Tibial nerve (tissue), 4 donors: ENCODE data around the gene CROCC2. TPM values are rescaled to one million over a fixed set of nuclear protein-coding genes. Genes with fewer than 3 reads are reported as not detected.

Experiments used
- DNase-seq, 2 donors: peaks; one replicate each; pipeline ENCODE4 v3.0.0-alpha.2; 2019; ENCODE audit warnings: low spot score in 2 of 2
- H3K27ac ChIP-seq, 4 donors: fragments of 200-600 bp; sonication (generic) in 3 of 4; one replicate each; pipeline ENCODE4 v1.5.1; 2017 to 2019; ENCODE audit warnings: mild to moderate bottlenecking in 1 of 4
- H3K27me3 ChIP-seq, 2 donors: fragments of 200-600 bp; sonication (generic) in 1 of 2; one replicate each; pipeline versions ENCODE4 v1.5.1 to v1.6.0; 2017 to 2019
- H3K36me3 ChIP-seq, 3 donors: fragments of 200-600 bp; sonication (generic); one replicate each; pipeline ENCODE4 v1.5.1; 2018 to 2019
- H3K4me1 ChIP-seq, 4 donors: fragments of 200-600 bp; sonication (generic) in 3 of 4; one replicate each; pipeline ENCODE4 v1.5.1; 2017 to 2019
- H3K4me3 ChIP-seq, 4 donors: fragments of 200-600 bp; sonication (generic) in 3 of 4; one replicate each; pipeline ENCODE4 v1.5.1; 2017 to 2019; ENCODE audit warnings: mild to moderate bottlenecking in 1 of 4, moderate library complexity in 1 of 4
- H3K9me3 ChIP-seq, 4 donors: fragments of 200-600 bp; sonication (generic) in 3 of 4; one replicate each; pipeline ENCODE4 v1.5.1; 2017 to 2019
- CTCF ChIP-seq, 5 experiments: fragments of 200-600 bp in 3 of 5; fragments of 450-650 bp in 2 of 5; sonication (generic) in 3 of 5; IDR thresholded peaks; one replicate each; pipeline ENCODE4 v1.5.1; 2016 to 2019; ENCODE audit warnings: antibody characterized with exemption in 5 of 5, mild to moderate bottlenecking in 3 of 5, moderate library complexity in 2 of 5
- EP300 ChIP-seq, 2 donors: sonication (generic); formaldehyde crosslinking; IDR thresholded peaks; one replicate each; pipeline ENCODE4 v1.6.1; 2017; ENCODE audit warnings: antibody characterized with exemption in 2 of 2, mild to moderate bottlenecking in 1 of 2
- POLR2A ChIP-seq, 2 donors: fragments of 450-650 bp; IDR thresholded peaks; one replicate each; pipeline ENCODE4 v1.6.1; 2017; ENCODE audit warnings: antibody characterized with exemption in 2 of 2, mild to moderate bottlenecking in 2 of 2, moderate library complexity in 2 of 2
- WGBS, 2 donors: methylation state at CpG; one replicate each; pipeline ENCODE4 v1.1.5; 2018; 5-methylcytosine and 5-hydroxymethylcytosine counted together
- total RNA-seq, 4 donors: library from RNA; depleted of rRNA; stranded (reverse); fragments of >200 nt; gene quantifications; one replicate each; pipeline ENCODE4 v1.1.0, GENCODE V29; 2016

Gene CROCC2
- total RNA-seq, 4 donors from 2014 or later = 0.44 to 1.2 TPM; not detected in 2

- no peaks in the 10 kb centered on the region for H3K36me3 ChIP-seq
- no peaks in the 10 kb centered on the region for H3K9me3 ChIP-seq
- peaks cover 5 to 97% (median 55%) of the 10 kb centered on the region in 4 donors for H3K4me1 ChIP-seq
- no peak overlapping the region for H3K4me3 ChIP-seq
- WGBS, 2 donors = 13% methylated on average over 25 to 28 of the region's 28 CpGs
- H3K27me3 ChIP-seq = no peaks in the 10 kb centered on the region
- TF ChIP-seq POLR2A (IDR thresholded peaks at IDR 0.05) (no peak), CTCF (IDR thresholded peaks at IDR 0.05) (no peak), EP300 (IDR thresholded peaks at IDR 0.05) (peak in 1 of 2 donors; percentile 53)
- H3K27ac ChIP-seq = peak overlapping the region in 3 of 4 donors; percentile 68 to 83 (median 74)
- peak; percentile 36 to 41 for DNase-seq
These were observed 54.3 kb downstream of the CROCC2 start for GRCh38 chr2:240960309-240960970.

GRCh38 chr2:240960971-240961876, 55.1 kb downstream of the CROCC2 start:
- Histone ChIP-seq H3K9me3 (no peaks in the 10 kb centered on the region), H3K4me3 (no peak overlapping the region), H3K4me1 (peaks cover 5 to 93% (median 53%) of the 10 kb centered on the region in 4 donors), H3K27me3 (no peaks in the 10 kb centered on the region), H3K27ac (peak overlapping the region; percentile 68 to 83 (median 72)), H3K36me3 (no peaks in the 10 kb centered on the region)
- no peak for TF ChIP-seq POLR2A (IDR thresholded peaks at IDR 0.05)
- TF ChIP-seq EP300 (IDR thresholded peaks at IDR 0.05) = no peak
- no peak for TF ChIP-seq CTCF (IDR thresholded peaks at IDR 0.05)
- DNase-seq = peak; percentile 11 to 13
- 57 to 70% methylated on average over 27 of the region's 27 CpGs for WGBS, 2 donors

- TF ChIP-seq POLR2A (IDR thresholded peaks at IDR 0.05) (no peak), EP300 (IDR thresholded peaks at IDR 0.05) (no peak), CTCF (IDR thresholded peaks at IDR 0.05) (no peak)
- DNase-seq = peak; percentile 4 to 15
- Histone ChIP-seq H3K36me3 (no peaks in the 10 kb centered on the region), H3K9me3 (no peaks in the 10 kb centered on the region), H3K27me3 (no peaks in the 10 kb centered on the region), H3K4me1 (peaks cover 5 to 86% (median 50%) of the 10 kb centered on the region in 4 donors), H3K27ac (peak overlapping the region; percentile 70 to 91 (median 83)), H3K4me3 (peak overlapping the region in 1 of 4 donors; percentile 20)
- WGBS, 2 donors = 21 to 23% methylated on average over 12 of the region's 12 CpGs
These were observed 55.8 kb downstream of the CROCC2 start for GRCh38 chr2:240961910-240962299.

- Histone ChIP-seq H3K9me3 (no peaks in the 10 kb centered on the region), H3K36me3 (no peaks in the 10 kb centered on the region), H3K27ac (peak overlapping the region; percentile 70 to 91 (median 83)), H3K4me1 (peaks cover 5 to 80% (median 48%) of the 10 kb centered on the region in 4 donors), H3K27me3 (no peaks in the 10 kb centered on the region), H3K4me3 (peak overlapping the region in 1 of 4 donors; percentile 20)
- peak; percentile 51 to 52 for DNase-seq
- WGBS, 2 donors = 12 to 21% methylated on average over 25 of the region's 29 CpGs
- TF ChIP-seq CTCF (IDR thresholded peaks at IDR 0.05) (no peak), EP300 (IDR thresholded peaks at IDR 0.05) (peak in 1 of 2 donors; percentile 84), POLR2A (IDR thresholded peaks at IDR 0.05) (no peak)
These were observed 56.3 kb downstream of the CROCC2 start for GRCh38 chr2:240962300-240963064.
